H1 (cell line): Measurements from ENCODE around the gene HK2. TPM values are rescaled to one million over a fixed set of nuclear protein-coding genes. Genes with fewer than 3 reads are reported as not detected.
A peak's percentile ranks its signal among the peaks of the same experiment; 100 is the strongest.

Experiments
- CTCF ChIA-PET: fragments of 300-600 bp; sonication (Branson Sonifier 250); formaldehyde crosslinking; loops from one replicate; lab custom pipeline; 2021; ENCODE audit not compliant: partially characterized antibody; lab: Charles Lee
- POLR2A ChIA-PET: fragments of 300-600 bp; sonication (Branson Sonifier 250); formaldehyde crosslinking; loops from one replicate; lab custom pipeline; 2021; ENCODE audit warnings: inconsistent platforms; ENCODE audit not compliant: partially characterized antibody; lab: Charles Lee
- DNase-seq, 2 experiments: peaks; one replicate each; pipeline versions ENCODE4 v3.0.0 to v3.0.0-alpha.2; 2010 to 2022; ENCODE audit warnings: low spot score in 2 of 2, low read depth in 1 of 2, mixed read lengths in 1 of 2
- FAIRE-seq: peaks from 2 replicates; lab custom pipeline; 2011; peaks lifted over from hg19 to GRCh38; lab: Jason Lieb, UNC
- H2AFZ ChIP-seq: 2 replicates; pipeline ENCODE4 v1.8.1; 2012; ENCODE audit warnings: low read length, inconsistent platforms
- H2AK5ac ChIP-seq: 2 replicates; pipeline ENCODE4 v1.6.1; 2013; ENCODE audit warnings: low read depth, low read length
- H2BK120ac ChIP-seq: replicated peaks from 2 replicates; pipeline ENCODE3; 2013; ENCODE audit warnings: low read depth, low read length, inconsistent platforms
- H2BK12ac ChIP-seq: 2 replicates; pipeline ENCODE4 v1.6.1; 2013; ENCODE audit warnings: low read depth, low read length
- H2BK15ac ChIP-seq: 2 replicates; pipeline ENCODE4 v1.6.1; 2013; ENCODE audit warnings: low read length
- H2BK20ac ChIP-seq: 2 replicates; pipeline ENCODE4 v1.6.1; 2013; ENCODE audit warnings: low read length
- H2BK5ac ChIP-seq: 2 replicates; pipeline ENCODE4 v1.6.1; 2013; ENCODE audit warnings: low read depth, low read length
- H3K14ac ChIP-seq: 2 replicates; pipeline ENCODE4 v1.6.1; 2013; ENCODE audit warnings: inconsistent platforms; ENCODE audit not compliant: insufficient read length
- H3K18ac ChIP-seq: 2 replicates; pipeline ENCODE4 v1.6.1; 2013; ENCODE audit warnings: low read length; ENCODE audit errors: extremely low read depth
- H3K23ac ChIP-seq: 2 replicates; pipeline ENCODE4 v1.6.1; 2013; ENCODE audit warnings: inconsistent platforms; ENCODE audit not compliant: insufficient read length
- H3K23me2 ChIP-seq: 2 replicates; pipeline ENCODE4 v1.6.1; 2013; ENCODE audit warnings: low read depth, low read length
- H3K27ac ChIP-seq: 2 replicates; pipeline ENCODE4 v1.6.1; 2011; ENCODE audit warnings: low read depth, low read length, inconsistent platforms
- H3K27me3 ChIP-seq, 4 experiments: replicated peaks in 1 of 4; 1 replicate in 1 of 4; 2 replicates in 3 of 4; pipeline versions ENCODE4 v1.6.1 to v1.8.1; 2011 to 2013; ENCODE audit warnings: low read length in 3 of 4, mild to moderate bottlenecking in 3 of 4, inconsistent platforms in 2 of 4, mixed read lengths in 2 of 4, moderate library complexity in 1 of 4; ENCODE audit not compliant: control insufficient read depth in 3 of 4, insufficient read depth in 3 of 4; ENCODE audit errors: extremely low read depth in 1 of 4
- H3K36me3 ChIP-seq, 4 experiments: 2 replicates each; pipeline versions ENCODE4 v1.6.1 to v1.8.1; 2011 to 2013; ENCODE audit warnings: mild to moderate bottlenecking in 4 of 4, low read length in 3 of 4, moderate library complexity in 2 of 4, control low read depth in 1 of 4, inconsistent platforms in 1 of 4; ENCODE audit not compliant: insufficient read depth in 4 of 4, control insufficient read depth in 2 of 4
- H3K4ac ChIP-seq: replicated peaks from 2 replicates; pipeline ENCODE3; 2013; ENCODE audit warnings: low read length, low read depth, mixed read lengths, inconsistent platforms; ENCODE audit not compliant: insufficient read length
- H3K4me1 ChIP-seq, 4 experiments: replicated peaks in 1 of 4; 1 replicate in 1 of 4; 2 replicates in 3 of 4; pipeline versions ENCODE4 v1.6.1 to v1.8.1; 2011 to 2013; ENCODE audit warnings: low read length in 3 of 4, inconsistent platforms in 2 of 4, mixed read lengths in 1 of 4; ENCODE audit not compliant: insufficient read depth in 4 of 4, control insufficient read depth in 3 of 4
- H3K4me2 ChIP-seq, 2 experiments: 2 replicates each; pipeline versions ENCODE4 v1.6.1 to v1.8.1; 2011 to 2013; ENCODE audit warnings: low read depth in 2 of 2, low read length in 2 of 2, control low read depth in 1 of 2, inconsistent platforms in 1 of 2, mild to moderate bottlenecking in 1 of 2; ENCODE audit not compliant: insufficient read depth in 1 of 2
- H3K4me3 ChIP-seq, 4 experiments: fragments of 200-600, 300-600 bp in 1 of 4; sonication (generic), shearing (Covaris generic), sonication (Bioruptor Twin) in 1 of 4; 2 replicates each; pipeline versions ENCODE4 v1.5.1 to v1.8.1; 2011 to 2016; ENCODE audit warnings: low read length in 4 of 4, low read depth in 3 of 4, control low read depth in 2 of 4, inconsistent platforms in 2 of 4, mild to moderate bottlenecking in 2 of 4, mixed read lengths in 1 of 4, moderate library complexity in 1 of 4; ENCODE audit not compliant: insufficient read depth in 2 of 4; ENCODE audit errors: extremely low read depth in 1 of 4
- H3K56ac ChIP-seq: replicated peaks from 2 replicates; pipeline ENCODE3; 2013; ENCODE audit warnings: low read depth, mild to moderate bottlenecking, mixed read lengths, low read length, inconsistent platforms; ENCODE audit not compliant: insufficient read length
- H3K79me1 ChIP-seq: 2 replicates; pipeline ENCODE4 v1.6.1; 2013; ENCODE audit warnings: low read depth, low read length, control low read depth
- H3K79me2 ChIP-seq, 2 experiments: 2 replicates each; pipeline versions ENCODE4 v1.6.1 to v1.8.1; 2012 to 2013; ENCODE audit warnings: low read length in 2 of 2, mild to moderate bottlenecking in 2 of 2, inconsistent platforms in 1 of 2; ENCODE audit not compliant: insufficient read depth in 2 of 2, control insufficient read depth in 1 of 2
- H3K9ac ChIP-seq, 4 experiments: replicated peaks in 1 of 4; 1 replicate in 1 of 4; 2 replicates in 3 of 4; pipeline versions ENCODE4 v1.6.1 to v1.8.1; 2011 to 2013; ENCODE audit warnings: low read depth in 3 of 4, low read length in 3 of 4, control low read depth in 2 of 4, mild to moderate bottlenecking in 2 of 4, moderate library complexity in 2 of 4, inconsistent platforms in 1 of 4; ENCODE audit errors: extremely low read depth in 1 of 4
- H3K9me3 ChIP-seq, 2 experiments: 2 replicates each; pipeline versions ENCODE4 v1.6.1 to v1.8.1; 2012 to 2013; ENCODE audit warnings: mild to moderate bottlenecking in 2 of 2, moderate library complexity in 2 of 2, control low read depth in 1 of 2, inconsistent platforms in 1 of 2, low read depth in 1 of 2, low read length in 1 of 2, mixed read lengths in 1 of 2; ENCODE audit not compliant: insufficient read depth in 2 of 2
- H4K20me1 ChIP-seq, 2 experiments: replicated peaks in 1 of 2; 2 replicates each; pipeline versions ENCODE3 to v1.8.1; 2011 to 2013; ENCODE audit warnings: inconsistent platforms in 2 of 2, low read length in 2 of 2, mild to moderate bottlenecking in 1 of 2; ENCODE audit not compliant: insufficient read depth in 2 of 2, control insufficient read depth in 1 of 2
- H4K5ac ChIP-seq: 2 replicates; pipeline ENCODE4 v1.6.1; 2013; ENCODE audit warnings: low read length, low read depth, mixed read lengths, inconsistent platforms; ENCODE audit not compliant: insufficient read length
- H4K8ac ChIP-seq: 2 replicates; pipeline ENCODE4 v1.8.0; 2013; ENCODE audit warnings: mild to moderate bottlenecking, moderate library complexity, low read length, inconsistent platforms; ENCODE audit not compliant: insufficient read depth; ENCODE audit errors: extremely low read depth
- H4K91ac ChIP-seq: replicated peaks from 2 replicates; pipeline ENCODE3; 2013; ENCODE audit warnings: low read length, mixed read lengths, inconsistent platforms; ENCODE audit not compliant: insufficient read length
- HDAC6 ChIP-seq: IDR thresholded peaks from one replicate; pipeline ENCODE4 v1.7.1; 2012; ENCODE audit warnings: low read depth, mild to moderate bottlenecking, inconsistent platforms, low read length, moderate library complexity
- RAD21 ChIP-seq, 2 experiments: IDR thresholded peaks in 1 of 2; conservative IDR thresholded peaks in 1 of 2; 2 replicates each; pipeline ENCODE4 v1.6.1; 2011; ENCODE audit warnings: low read depth in 2 of 2, low read length in 2 of 2, improper control_type of control experiment in 1 of 2, inconsistent platforms in 1 of 2, mild to moderate bottlenecking in 1 of 2, moderate library complexity in 1 of 2
- SUZ12 ChIP-seq: fragments of 200-600 bp; sonication (generic); IDR thresholded peaks from 2 replicates; pipeline ENCODE4 v1.6.1; 2012; ENCODE audit warnings: mild to moderate bottlenecking, inconsistent platforms, low read length, moderate library complexity, mixed read lengths
- TAF1 ChIP-seq: IDR thresholded peaks from 2 replicates; pipeline ENCODE4 v1.6.1; 2011; ENCODE audit warnings: mild to moderate bottlenecking, low read depth, low read length
- WGBS, 2 experiments: shearing (Covaris generic) in 1 of 2; methylation state at CpG; one replicate each; pipeline versions ENCODE4 v1.1.6 to v1.1.7; 2013 to 2015; ENCODE audit warnings: low lambda C conversion rate in 2 of 2, mixed read lengths in 2 of 2, inconsistent platforms in 1 of 2, low coverage in 1 of 2, missing lambda C conversion rate in 1 of 2; ENCODE audit not compliant: insufficient replicate concordance in 2 of 2, insufficient coverage in 1 of 2, insufficient read length in 1 of 2; ENCODE audit errors: extremely low coverage in 1 of 2, missing lambda C conversion rate in 1 of 2; 5-methylcytosine and 5-hydroxymethylcytosine counted together
- polyA plus RNA-seq, 7 experiments: library from polyadenylated mRNA; depleted of rRNA in 3 of 7; stranded (reverse) in 5 of 7; unstranded in 2 of 7; fragments of >200 nt in 5 of 7; fragments of 200-250 nt in 2 of 7; gene quantifications; 1 replicate in 5 of 7; 2 replicates in 1 of 7; 4 replicates in 1 of 7; pipeline versions ENCODE4 v1.2.1 to v1.2.3, GENCODE V29; 2011 to 2013; ENCODE audit warnings: missing spikeins in 2 of 7, mixed read lengths in 2 of 7
- total RNA-seq: library from RNA; stranded (reverse); fragmentation: NEBNext Ultra II Directional; extraction: Animal tissue kit (Norgen Biotek cat#: 25700); gene quantifications from 2 replicates; pipeline ENCODE4 v1.2.1, GENCODE V29; 2021
- TF ChIP-seq, protein P1 (sequence below), 3 experiments: IDR thresholded peaks; 1 replicate in 2 of 3; 2 replicates in 1 of 3; pipeline versions ENCODE4 v1.5.1 to v1.6.1; 2011; ENCODE audit warnings: low read length in 3 of 3, mild to moderate bottlenecking in 3 of 3, inconsistent platforms in 2 of 3, low read depth in 1 of 3, moderate library complexity in 1 of 3; ENCODE audit not compliant: insufficient read depth in 1 of 3; ENCODE audit errors: control extremely low read depth in 1 of 3

Gene HK2
- total and polyA plus RNA-seq, 2 of the 8 experiments (the other 6 are each of a cell fraction or from before 2014, with no cell fraction given), result 22.1 to 61.9 TPM

DNA sequence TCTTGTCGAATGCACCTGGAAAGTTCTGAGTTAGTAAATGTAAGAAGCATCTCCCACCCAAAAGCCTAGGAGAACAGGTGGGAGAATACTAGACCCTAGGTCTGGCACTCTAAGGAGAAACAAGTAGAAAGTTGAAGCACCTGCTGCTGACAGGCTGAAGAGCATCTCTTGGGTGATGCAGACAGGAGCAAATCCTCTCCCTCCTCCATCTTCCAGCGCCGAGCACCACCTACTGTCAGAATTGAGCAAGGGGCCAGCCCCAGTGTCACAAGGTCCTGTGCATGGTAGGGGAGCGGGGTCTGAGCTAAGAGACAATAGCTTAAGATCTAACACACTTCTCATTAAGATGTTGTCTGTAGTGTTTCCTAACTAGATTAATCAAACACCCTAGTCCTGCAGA is 52.9 kb downstream of the HK2 start:
- H3K36me3 ChIP-seq, result peaks cover 49 to 91% (median 88%) of the 10 kb centered on the region in 4 experiments
- H3K56ac ChIP-seq, result no peak overlapping the region
- H2AFZ ChIP-seq, result no peak overlapping the region
- no peak overlapping the region for H3K4me2 ChIP-seq
- H2BK15ac ChIP-seq, result no peak overlapping the region
- no peak for TF ChIP-seq SUZ12
- TF ChIP-seq HDAC6, result no peak
- no peak for TF ChIP-seq TAF1
- TF ChIP-seq, protein P1, sequence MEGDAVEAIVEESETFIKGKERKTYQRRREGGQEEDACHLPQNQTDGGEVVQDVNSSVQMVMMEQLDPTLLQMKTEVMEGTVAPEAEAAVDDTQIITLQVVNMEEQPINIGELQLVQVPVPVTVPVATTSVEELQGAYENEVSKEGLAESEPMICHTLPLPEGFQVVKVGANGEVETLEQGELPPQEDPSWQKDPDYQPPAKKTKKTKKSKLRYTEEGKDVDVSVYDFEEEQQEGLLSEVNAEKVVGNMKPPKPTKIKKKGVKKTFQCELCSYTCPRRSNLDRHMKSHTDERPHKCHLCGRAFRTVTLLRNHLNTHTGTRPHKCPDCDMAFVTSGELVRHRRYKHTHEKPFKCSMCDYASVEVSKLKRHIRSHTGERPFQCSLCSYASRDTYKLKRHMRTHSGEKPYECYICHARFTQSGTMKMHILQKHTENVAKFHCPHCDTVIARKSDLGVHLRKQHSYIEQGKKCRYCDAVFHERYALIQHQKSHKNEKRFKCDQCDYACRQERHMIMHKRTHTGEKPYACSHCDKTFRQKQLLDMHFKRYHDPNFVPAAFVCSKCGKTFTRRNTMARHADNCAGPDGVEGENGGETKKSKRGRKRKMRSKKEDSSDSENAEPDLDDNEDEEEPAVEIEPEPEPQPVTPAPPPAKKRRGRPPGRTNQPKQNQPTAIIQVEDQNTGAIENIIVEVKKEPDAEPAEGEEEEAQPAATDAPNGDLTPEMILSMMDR (IDR thresholded peaks at IDR 0.05; ENCODE audit: control extremely low read depth in 1 of 3, insufficient read depth in 1 of 3, low read depth in 1 of 3, low read length in 3 of 3), result peak in 2 of 3 experiments; percentile 14 to 33; a peak in 3 of 4 replicates
- peak; percentile 22 to 45; a peak in 3 of 4 replicates for TF ChIP-seq RAD21 (IDR thresholded peaks at IDR 0.05 in 1 of 2, conservative IDR thresholded peaks at IDR 0.05 in 1 of 2; ENCODE audit: low read depth in 2 of 2, low read length in 2 of 2)
- no peak overlapping the region for H2BK12ac ChIP-seq
- H3K4me1 ChIP-seq, result no peaks in the 10 kb centered on the region
- H3K79me2 ChIP-seq, result no peaks in the 10 kb centered on the region; a peak in 1 of 4 replicates
- H3K79me1 ChIP-seq, result no peaks in the 10 kb centered on the region
- no peak overlapping the region for H2BK20ac ChIP-seq
- H4K91ac ChIP-seq, result no peak overlapping the region
- no peak overlapping the region for H4K8ac ChIP-seq
- H3K14ac ChIP-seq, result no peak overlapping the region
- H4K5ac ChIP-seq, result no peak overlapping the region
- ChIA-PET CTCF (interaction anchor here (0.5 to 1.4 kb wide), 8 partner anchors 10 to 153 kb away, joined by 3 to 5 read pairs (median 4); no protein-coding TSS in a partner anchor), POLR2A (interaction anchor here (0.5 kb wide), 1 partner anchor 78 kb away, joined by 3 read pairs; no protein-coding TSS in a partner anchor)
- H2AK5ac ChIP-seq, result no peak overlapping the region
- DNase-seq (no peak), FAIRE-seq (no peak)
- H3K23me2 ChIP-seq, result no peaks in the 10 kb centered on the region
- no peak overlapping the region for H3K27ac ChIP-seq
- H3K9me3 ChIP-seq, result no peaks in the 10 kb centered on the region
- peaks cover 8 to 9% of the 10 kb centered on the region in 2 experiments for H4K20me1 ChIP-seq
- H3K4me3 ChIP-seq, result no peak overlapping the region
- no peak overlapping the region for H3K4ac ChIP-seq
- no peaks in the 10 kb centered on the region for H3K27me3 ChIP-seq
- no peak overlapping the region for H2BK120ac ChIP-seq
- H3K23ac ChIP-seq, result no peak overlapping the region
- WGBS, 2 experiments, result 87% methylated on average over 4 of the region's 4 CpGs; no CpG with 5 or more reads in 1 of the 2 experiments
- H2BK5ac ChIP-seq, result no peak overlapping the region
- no peak overlapping the region for H3K9ac ChIP-seq
- H3K18ac ChIP-seq, result no peak overlapping the region
